Aorta (tissue), 5 donors: ENCODE results near the gene PGM1. TPM values are rescaled to one million over a fixed set of nuclear protein-coding genes. Genes with fewer than 3 reads are reported as not detected.

ENCODE experiments used
- ATAC-seq: fragments of 200-7000 bp; cut with Tn5 transposase; one replicate; pipeline ENCODE4 v1.9.1; 2022; ENCODE audit warnings: moderate library complexity; ENCODE audit not compliant: low FRiP score
- DNase-seq, 2 donors: peaks; one replicate each; pipeline ENCODE4 v3.0.0-alpha.2; 2020
- H3K27ac ChIP-seq, 2 donors: one replicate each; pipeline ENCODE4 v1.5.1; 2013; ENCODE audit warnings: low read length in 2 of 2, mild to moderate bottlenecking in 2 of 2, moderate library complexity in 2 of 2, control low read depth in 1 of 2, inconsistent platforms in 1 of 2, low read depth in 1 of 2
- H3K27me3 ChIP-seq, 2 donors: one replicate each; pipeline ENCODE4 v1.6.1; 2013; ENCODE audit warnings: control low read depth in 1 of 2, low read length in 1 of 2, mild to moderate bottlenecking in 1 of 2, moderate library complexity in 1 of 2; ENCODE audit not compliant: insufficient read depth in 2 of 2, control insufficient read depth in 1 of 2
- H3K36me3 ChIP-seq, 2 donors: one replicate each; pipeline ENCODE4 v1.6.1; 2013; ENCODE audit warnings: control low read depth in 1 of 2, low read length in 1 of 2, mild to moderate bottlenecking in 1 of 2; ENCODE audit not compliant: insufficient read depth in 2 of 2, control insufficient read depth in 1 of 2
- H3K4me1 ChIP-seq, 2 donors: one replicate each; pipeline ENCODE4 v1.6.1; 2013; ENCODE audit warnings: low read length in 2 of 2, control low read depth in 1 of 2, mild to moderate bottlenecking in 1 of 2, moderate library complexity in 1 of 2; ENCODE audit not compliant: insufficient read depth in 2 of 2, control insufficient read depth in 1 of 2
- H3K4me3 ChIP-seq, 2 donors: one replicate each; pipeline ENCODE4 v1.5.1; 2013; ENCODE audit warnings: low read length in 2 of 2, control low read depth in 1 of 2, mild to moderate bottlenecking in 1 of 2
- H3K9me3 ChIP-seq: one replicate; pipeline ENCODE4 v1.6.1; 2013; ENCODE audit warnings: mild to moderate bottlenecking, low read length; ENCODE audit not compliant: control insufficient read depth
- WGBS, 2 donors: extraction: QIAGEN DNeasy Blood & Tissue Kit; methylation state at CpG; one replicate each; pipeline ENCODE4 v1.1.7; 2013; 5-methylcytosine and 5-hydroxymethylcytosine counted together
- intact Hi-C, 2 donors: fragments of 100-400 bp; cut with DNase I; formaldehyde crosslinking; loops; one replicate each; pipeline versions ENCODE4 v1.14.2 to v1.15.0; 2022
- polyA plus RNA-seq, 2 donors: library from polyadenylated mRNA; stranded (reverse); fragments of 200-250 nt; gene quantifications; one replicate each; pipeline ENCODE4 v1.2.3, GENCODE V29; 2013
- total RNA-seq, 2 donors: library from RNA; stranded (reverse); fragmentation: NEBNext Ultra II Directional; extraction: Animal tissue kit (Norgen Biotek cat#: 25700); gene quantifications; one replicate each; pipeline ENCODE4 v1.2.1, GENCODE V29; 2021
- donor health status: healthy with polysubstance abuse.
- donor health status: Bipolar disorder and iron deficiency.
- donor health status: DM: no; HTN: no; CAD: no.
- donor health status: DM: no; HTN: no; CAD: no.
- donor health status: DM: yes; HTN: yes; CAD: no.

Gene PGM1
- total and polyA plus RNA-seq, 4 donors = 20.2 to 63.5 (median 58.5) TPM

- no peak overlapping the region for H3K4me3 ChIP-seq
- intact Hi-C loops = loop anchor here (2.0 to 10.0 kb wide), 6 partner anchors 78 to 548 kb away; partner anchors contain the start of gene ROR1 (in 2 of the 2)
- H3K36me3 ChIP-seq = no peaks in the 10 kb centered on the region
- no peak for ATAC-seq
- 89 to 92% methylated on average over 2 of the region's 2 CpGs for WGBS, 2 donors
- peak overlapping the region in 1 of 2 donors; percentile 6 for H3K27ac ChIP-seq
- H3K9me3 ChIP-seq = no peaks in the 10 kb centered on the region
- peaks cover 2 to 5% of the 10 kb centered on the region in 2 donors for H3K4me1 ChIP-seq
- H3K27me3 ChIP-seq = no peaks in the 10 kb centered on the region
- DNase-seq = no peak
Observed at GRCh38 chr1:63693944-63694571, 100.8 kb downstream of the PGM1 start.

- Histone ChIP-seq H3K4me1 (peaks cover 2 to 6% of the 10 kb centered on the region in 2 donors), H3K27ac (peak overlapping the region; percentile 92 to 95), H3K4me3 (no peak overlapping the region), H3K9me3 (no peaks in the 10 kb centered on the region), H3K36me3 (no peaks in the 10 kb centered on the region), H3K27me3 (no peaks in the 10 kb centered on the region)
- DNase-seq = peak; percentile 80 to 90
- intact Hi-C loops = loop anchor here (5.0 to 10.0 kb wide), 5 partner anchors 157 to 437 kb away; no protein-coding TSS in a partner anchor
- ATAC-seq = peak; percentile 85
- 13 to 16% methylated on average over 13 of the region's 13 CpGs for WGBS, 2 donors
Observed at GRCh38 chr1:63698001-63698838, 105.0 kb downstream of the PGM1 start.

GRCh38 chr1:63701187-63701586 is 108.0 kb downstream of the PGM1 start:
- no peak for ATAC-seq
- Histone ChIP-seq H3K27ac (peak overlapping the region in 1 of 2 donors; percentile 14), H3K9me3 (no peaks in the 10 kb centered on the region), H3K4me1 (peaks cover 6 to 7% of the 10 kb centered on the region in 2 donors), H3K27me3 (no peaks in the 10 kb centered on the region), H3K36me3 (no peaks in the 10 kb centered on the region), H3K4me3 (no peak overlapping the region)
- no peak for DNase-seq
- intact Hi-C loops = no loop called here
- 36 to 55% methylated on average over 6 of the region's 6 CpGs for WGBS, 2 donors

GRCh38 chr1:63703701-63704107 is 110.5 kb downstream of the PGM1 start:
- H3K36me3 ChIP-seq = no peaks in the 10 kb centered on the region
- WGBS, 2 donors = 51 to 58% methylated on average over 8 of the region's 8 CpGs
- H3K4me1 ChIP-seq = peaks cover 5% of the 10 kb centered on the region in 2 donors
- ATAC-seq (no peak), DNase-seq (no peak)
- no peaks in the 10 kb centered on the region for H3K9me3 ChIP-seq
- no peaks in the 10 kb centered on the region for H3K27me3 ChIP-seq
- no peak overlapping the region for H3K27ac ChIP-seq
- H3K4me3 ChIP-seq = no peak overlapping the region
- intact Hi-C loops = no loop called here

GRCh38 chr1:63704443-63704842 is 111.2 kb downstream of the PGM1 start:
- peaks cover 0 to 5% of the 10 kb centered on the region in 2 donors for H3K4me1 ChIP-seq
- WGBS, 2 donors = 40 to 43% methylated on average over 3 of the region's 3 CpGs
- no peaks in the 10 kb centered on the region for H3K36me3 ChIP-seq
- no peaks in the 10 kb centered on the region for H3K27me3 ChIP-seq
- DNase-seq (no peak), ATAC-seq (no peak)
- intact Hi-C loops = no loop called here
- H3K4me3 ChIP-seq = no peak overlapping the region
- H3K9me3 ChIP-seq = no peaks in the 10 kb centered on the region
- H3K27ac ChIP-seq = peak overlapping the region in 1 of 2 donors; percentile 26

- ATAC-seq = no peak
- WGBS, 2 donors = 66 to 81% methylated on average over 6 of the region's 6 CpGs
- DNase-seq = no peak
Observed at GRCh38 chr1:63705078-63705477, 111.9 kb downstream of the PGM1 start.

GRCh38 chr1:63709267-63709828 is 116.1 kb downstream of the PGM1 start:
- Histone ChIP-seq H3K27me3 (no peaks in the 10 kb centered on the region), H3K9me3 (no peaks in the 10 kb centered on the region), H3K27ac (no peak overlapping the region), H3K36me3 (no peaks in the 10 kb centered on the region), H3K4me1 (peaks cover 0 to 4% of the 10 kb centered on the region in 2 donors), H3K4me3 (no peak overlapping the region)
- 88 to 90% methylated on average over 9 of the region's 9 CpGs for WGBS, 2 donors
- no peak for DNase-seq
- ATAC-seq = no peak
- intact Hi-C loops = no loop called here

More at GRCh38 chr1:63705078-63705477, 111.9 kb downstream of the PGM1 start:
- no peaks in the 10 kb centered on the region for H3K27me3 ChIP-seq
- H3K27ac ChIP-seq = no peak overlapping the region
- intact Hi-C loops = no loop called here
- H3K4me3 ChIP-seq = no peak overlapping the region
- H3K4me1 ChIP-seq = peaks cover 0 to 5% of the 10 kb centered on the region in 2 donors
- H3K36me3 ChIP-seq = no peaks in the 10 kb centered on the region
- no peaks in the 10 kb centered on the region for H3K9me3 ChIP-seq
